Astrocyte of the hippocampus (primary cell): ENCODE results near the gene OTOP3.

Source experiments
- DNase-seq: peaks from one replicate; pipeline ENCODE4 v3.0.0; 2011; ENCODE audit warnings: low read depth, low spot score

The OTOP3 gene

GRCh38 chr17:74986206-74986576, 50.5 kb downstream of the OTOP3 start:
- no peak for DNase-seq

- peak; percentile 98 for DNase-seq
Observed at GRCh38 chr17:74987418-74987908, 51.8 kb downstream of the OTOP3 start, which contains the start of gene CDR2L. Gene CDR2L (plus strand): TSS chr17:74987632. CDS start chr17:74988044, 412 bp downstream.

GRCh38 chr17:74987909-74988711, 52.4 kb downstream of the OTOP3 start:
- peak; percentile 88 for DNase-seq

- DNase-seq = no peak
Observed at GRCh38 chr17:74990581-74991105, 54.9 kb downstream of the OTOP3 start.

- DNase-seq = no peak
Observed at GRCh38 chr17:74992223-74992622, 56.5 kb downstream of the OTOP3 start.

- DNase-seq = no peak
Observed at GRCh38 chr17:74994440-74994839, 58.7 kb downstream of the OTOP3 start.

- no peak for DNase-seq
Observed at GRCh38 chr17:74995847-74996246, 60.1 kb downstream of the OTOP3 start.

GRCh38 chr17:74998783-74999182, 63.1 kb downstream of the OTOP3 start:
- no peak for DNase-seq

- no peak for DNase-seq
Observed at GRCh38 chr17:74999523-74999922, 63.8 kb downstream of the OTOP3 start.
